HL-60 (cell line): ENCODE data around the gene ATMIN.

Source experiments
- CTCF ChIP-seq: IDR thresholded peaks from one replicate; pipeline ENCODE4 v1.5.1; 2011; ENCODE audit warnings: low read length, control low read depth, inconsistent platforms; ENCODE audit not compliant: insufficient read depth
- POLR2AphosphoS5 ChIP-seq: IDR thresholded peaks from 2 replicates; pipeline ENCODE4 v1.6.1; 2012; ENCODE audit warnings: low read depth
- REST ChIP-seq: IDR thresholded peaks from 2 replicates; pipeline ENCODE4 v1.6.1; 2012; ENCODE audit warnings: low read depth; ENCODE audit not compliant: insufficient replicate concordance

GRCh38 chr16:81066681-81067080 lies 31.0 kb downstream of the ATMIN start:
- TF ChIP-seq REST (no peak), CTCF (no peak), POLR2AphosphoS5 (no peak)
